GM18520 (cell line): Measurements from ENCODE around the gene TIGAR.

Experiments used
- ATAC-seq: cut with Tn5 transposase; IDR thresholded peaks from one replicate; pipeline ENCODE4 v1.9.1; 2021; ENCODE audit not compliant: unreplicated experiment

The TIGAR gene

DNA sequence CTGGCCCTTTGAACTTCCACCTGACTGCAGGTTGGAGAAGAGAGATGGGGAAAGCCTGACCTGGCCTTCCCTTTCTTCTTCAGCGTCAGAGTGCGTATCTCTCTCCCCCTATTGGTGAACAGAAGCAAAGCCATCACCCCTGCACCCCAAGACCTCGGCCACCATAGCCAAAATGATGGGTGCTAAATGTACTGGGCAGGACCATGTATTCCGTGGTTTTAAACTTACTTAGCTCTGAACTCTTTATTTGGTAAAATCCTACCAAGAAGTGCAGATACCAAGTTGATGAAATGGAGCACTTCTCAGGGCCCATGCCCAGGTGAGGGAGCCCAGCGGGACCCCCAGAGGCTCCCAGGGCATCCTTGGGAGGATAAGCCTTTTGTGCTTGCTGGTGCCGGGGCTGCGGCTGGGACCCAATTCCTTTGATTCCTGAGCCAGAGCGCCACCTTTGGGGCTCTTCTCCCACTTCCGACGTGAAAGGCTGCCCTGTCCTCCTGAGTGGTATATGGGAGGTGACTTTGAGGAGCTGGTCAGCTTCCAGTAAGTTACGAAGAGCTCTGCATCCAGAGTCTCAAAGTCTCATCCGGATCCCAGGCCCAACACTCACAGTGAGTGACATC lies 38.0 kb upstream of the TIGAR start:
- no peak for ATAC-seq

GRCh38 chr12:4283512-4284255 lies 37.3 kb upstream of the TIGAR start:
- no peak for ATAC-seq

GRCh38 chr12:4284306-4284705 lies 36.7 kb upstream of the TIGAR start:
- ATAC-seq: no peak

GRCh38 chr12:4285070-4285469 lies 35.9 kb upstream of the TIGAR start:
- ATAC-seq: no peak

DNA sequence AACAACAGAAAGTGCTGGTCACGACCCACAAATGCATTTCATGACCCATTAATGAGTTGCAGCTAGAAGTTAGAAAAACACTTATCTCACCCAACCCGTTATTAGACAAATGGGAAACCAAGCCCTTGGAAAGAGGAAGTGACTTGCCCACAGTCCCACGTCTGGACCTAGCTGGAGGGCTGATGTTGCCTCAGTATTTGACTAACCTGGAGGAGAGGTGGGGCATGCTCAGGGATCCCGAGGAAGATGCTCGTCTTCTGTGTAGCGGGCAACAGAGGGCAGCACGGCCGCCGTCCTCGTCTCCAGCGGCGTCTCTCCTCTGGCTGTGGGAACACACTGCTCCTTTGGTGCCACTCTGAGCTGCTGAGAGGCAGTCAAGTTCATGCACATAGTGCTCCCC lies 34.8 kb upstream of the TIGAR start:
- no peak for ATAC-seq

DNA sequence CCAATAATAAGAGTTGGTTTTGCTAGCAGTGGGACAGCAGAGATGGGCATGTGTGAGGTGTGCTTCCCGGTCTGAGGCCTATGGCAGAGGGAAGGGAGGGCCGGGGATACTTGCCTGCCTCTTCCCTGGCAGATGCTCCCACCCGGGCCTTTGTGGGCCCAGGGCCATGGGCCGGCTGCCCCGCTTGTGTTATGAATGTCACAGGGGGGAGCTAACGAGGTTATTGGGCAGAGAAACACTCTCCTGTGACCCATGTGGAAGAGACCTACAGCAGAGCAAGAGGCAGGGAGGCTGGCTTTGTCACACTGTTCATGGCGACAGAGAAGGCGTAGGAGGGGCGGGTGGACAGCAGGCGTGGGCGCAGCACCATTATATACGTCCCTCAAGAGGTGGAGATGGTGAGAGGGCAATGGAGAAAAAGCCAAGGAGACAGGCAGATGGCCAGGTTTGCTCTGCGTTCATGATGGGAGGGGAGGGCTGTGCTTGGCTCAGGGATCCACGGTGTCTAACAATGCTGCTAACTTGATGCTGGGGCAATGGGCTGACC lies 34.2 kb upstream of the TIGAR start:
- no peak for ATAC-seq

- ATAC-seq: no peak
Measured at GRCh38 chr12:4287325-4288211, 33.4 kb upstream of the TIGAR start.

DNA sequence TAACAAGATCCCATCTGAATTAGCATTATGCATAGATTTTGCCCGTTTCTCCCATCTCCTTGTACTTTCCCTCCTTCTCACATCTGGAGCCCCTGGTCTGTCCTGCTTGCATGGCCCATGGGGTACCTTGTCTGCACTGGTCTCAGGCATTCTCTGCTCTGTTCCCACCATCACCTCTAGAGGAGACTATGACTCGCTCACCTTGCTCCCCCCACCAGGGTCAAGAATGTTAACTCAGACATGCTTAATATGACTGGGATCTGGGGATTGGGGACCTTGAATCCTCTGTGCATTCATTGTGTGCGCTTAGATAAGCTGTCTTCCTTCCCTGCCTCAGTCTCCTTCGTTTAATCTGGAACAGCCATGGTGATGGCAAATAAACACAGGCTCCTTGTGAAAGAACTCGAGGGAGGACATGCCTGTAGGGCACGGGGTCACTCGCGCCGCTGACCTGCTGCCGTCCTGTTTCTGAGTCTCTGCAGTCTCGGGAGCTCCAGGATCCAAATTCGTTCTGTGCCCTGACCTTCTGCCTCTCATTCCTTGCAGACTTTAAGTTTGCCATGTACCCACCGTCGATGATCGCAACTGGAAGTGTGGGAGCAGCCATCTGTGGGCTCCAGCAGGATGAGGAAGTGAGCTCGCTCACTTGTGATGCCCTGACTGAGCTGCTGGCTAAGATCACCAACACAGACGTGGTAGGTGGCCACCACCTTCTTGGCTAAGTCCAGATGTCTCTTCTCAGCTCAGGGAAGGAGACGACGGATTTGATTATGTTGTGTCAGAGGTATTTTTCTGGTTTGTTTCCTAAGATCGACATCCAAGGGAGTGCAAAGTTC lies 32.5 kb upstream of the TIGAR start:
- ATAC-seq: no peak

- no peak for ATAC-seq
Measured at GRCh38 chr12:4289231-4289878, 31.7 kb upstream of the TIGAR start.

DNA sequence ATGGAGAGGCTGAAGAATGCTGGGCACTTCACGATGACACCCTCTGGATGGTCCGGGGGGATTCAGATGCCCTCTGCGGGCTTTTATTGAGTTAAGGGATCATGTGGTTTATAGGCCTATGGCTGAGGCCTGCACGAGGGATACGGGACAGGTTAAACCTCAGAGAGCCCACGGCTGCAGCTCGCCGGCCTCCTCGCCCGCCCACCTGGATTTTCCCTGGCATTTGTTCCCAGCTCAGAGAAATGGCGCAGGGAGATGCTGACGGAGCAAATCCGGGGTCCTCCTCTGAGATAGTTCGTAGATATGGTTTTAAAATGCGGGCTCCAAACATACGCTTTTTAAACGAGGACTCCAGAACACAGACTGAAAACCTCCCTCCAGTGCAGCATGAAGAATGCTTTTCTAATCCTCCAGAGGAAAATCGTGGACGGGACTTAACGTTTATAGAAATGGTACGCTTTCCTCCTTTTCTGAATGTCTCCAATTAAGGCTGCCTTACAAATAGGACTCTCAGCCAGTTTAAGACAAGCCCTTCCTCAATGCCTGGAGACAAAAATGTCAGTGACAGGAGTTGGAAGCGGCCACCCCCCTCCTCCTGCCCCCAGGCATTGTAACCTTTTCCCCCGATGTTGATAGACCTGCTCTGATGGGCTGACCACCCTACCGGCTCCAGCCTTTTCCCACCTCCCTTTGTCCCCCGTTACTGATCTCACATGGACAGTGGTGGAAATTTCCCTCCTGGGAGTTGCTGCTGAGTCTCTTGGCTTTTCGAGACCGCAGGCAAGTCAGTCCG lies 30.8 kb upstream of the TIGAR start:
- no peak for ATAC-seq

DNA sequence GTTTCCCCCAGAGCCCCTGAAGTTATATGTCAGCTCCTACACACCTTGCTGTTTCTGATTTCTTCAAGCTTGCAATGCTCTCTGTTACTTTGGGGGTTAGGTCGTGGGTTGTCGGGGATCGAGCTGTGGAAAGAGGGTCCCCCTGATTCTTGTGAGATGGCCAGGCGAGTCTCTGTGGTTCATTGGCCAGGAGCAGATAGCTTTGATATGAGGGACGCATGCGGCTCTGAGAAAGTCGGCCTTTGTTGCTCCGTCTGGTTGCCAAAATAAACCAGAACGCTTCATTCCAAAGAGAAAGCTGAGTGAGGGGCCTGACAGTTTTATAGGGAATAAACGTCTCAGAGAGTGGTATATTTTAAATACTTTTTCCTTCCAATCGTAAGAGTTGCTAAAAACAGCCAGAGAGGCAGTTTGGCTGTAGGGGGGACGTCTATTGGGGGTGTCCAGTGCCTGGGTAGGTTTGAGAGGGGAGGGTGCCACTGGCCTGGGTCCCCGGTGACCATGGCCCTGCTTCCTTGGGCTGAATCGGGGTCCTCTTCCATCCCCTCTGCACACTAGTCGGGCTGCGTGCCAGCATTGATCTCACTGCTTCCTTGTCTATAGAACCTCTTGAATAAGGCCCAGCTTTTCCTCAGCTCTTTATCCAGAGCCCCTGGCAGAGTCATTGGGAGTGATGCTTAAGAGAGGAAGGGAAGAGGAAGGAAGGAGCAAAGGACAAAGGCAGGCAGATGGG lies 28.5 kb upstream of the TIGAR start:
- no peak for ATAC-seq

GRCh38 chr12:4293299-4293965 lies 27.6 kb upstream of the TIGAR start:
- ATAC-seq: no peak

GRCh38 chr12:4293966-4294505 lies 27.0 kb upstream of the TIGAR start:
- no peak for ATAC-seq

GRCh38 chr12:4296751-4297150 lies 24.3 kb upstream of the TIGAR start:
- ATAC-seq: no peak

DNA sequence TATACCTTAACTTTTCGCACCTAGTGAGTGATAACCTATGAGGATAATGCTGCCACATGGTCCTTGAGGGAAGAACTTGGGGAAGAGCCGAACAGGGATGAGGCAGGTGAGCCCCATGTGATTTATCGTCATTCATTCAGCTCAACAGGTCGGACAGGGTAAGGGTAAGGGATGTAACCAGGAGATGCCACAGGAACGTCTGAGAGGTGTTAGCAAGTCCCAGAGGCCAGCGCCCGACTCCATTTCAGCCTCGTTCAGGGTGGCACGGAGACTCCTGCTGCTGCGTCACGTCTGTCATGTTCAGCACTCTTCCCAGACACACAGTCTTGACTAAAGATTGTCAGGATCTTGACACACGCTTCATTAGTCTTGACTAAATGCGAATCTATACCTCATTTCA lies 23.4 kb upstream of the TIGAR start:
- no peak for ATAC-seq

- no peak for ATAC-seq
Measured at GRCh38 chr12:4300883-4301282, 20.1 kb upstream of the TIGAR start.

DNA sequence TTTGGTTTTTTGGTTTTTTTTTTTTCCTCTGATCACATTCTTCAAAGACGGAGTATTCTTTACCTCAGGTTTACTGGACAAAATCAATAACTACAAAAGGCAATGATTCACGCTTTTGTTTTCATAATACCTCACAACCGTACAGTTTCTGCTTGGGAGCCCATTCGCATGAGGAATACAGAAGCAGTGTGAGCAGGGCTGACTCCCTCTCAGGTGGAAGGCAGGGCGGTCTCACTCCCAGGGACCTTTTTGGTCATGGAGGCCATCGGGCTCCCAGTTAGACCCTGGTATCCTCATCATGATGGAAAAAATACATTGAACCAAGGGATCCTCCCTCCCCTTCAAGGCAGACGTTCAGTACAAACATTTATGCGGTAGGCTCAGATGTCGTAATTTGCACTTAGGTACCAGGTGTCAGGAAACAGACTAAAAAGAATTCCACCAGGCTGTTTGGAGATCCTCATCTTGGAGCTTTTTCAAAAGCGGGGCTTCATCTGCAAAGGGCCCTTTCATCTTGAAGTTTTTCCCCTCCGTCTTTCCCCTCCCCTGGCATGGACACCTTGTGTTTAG lies 19.0 kb upstream of the TIGAR start:
- no peak for ATAC-seq

GRCh38 chr12:4302881-4303280 lies 18.1 kb upstream of the TIGAR start:
- no peak for ATAC-seq
